Measurements from ENCODE around the gene RAP1GAP.

RAP1GAP gene

GRCh38 chr1:21593231-21593630 lies 75.9 kb downstream of the RAP1GAP start:
- no peak for DNase-seq (ENCODE audit: low read depth)
- TF ChIP-seq, protein P1, sequence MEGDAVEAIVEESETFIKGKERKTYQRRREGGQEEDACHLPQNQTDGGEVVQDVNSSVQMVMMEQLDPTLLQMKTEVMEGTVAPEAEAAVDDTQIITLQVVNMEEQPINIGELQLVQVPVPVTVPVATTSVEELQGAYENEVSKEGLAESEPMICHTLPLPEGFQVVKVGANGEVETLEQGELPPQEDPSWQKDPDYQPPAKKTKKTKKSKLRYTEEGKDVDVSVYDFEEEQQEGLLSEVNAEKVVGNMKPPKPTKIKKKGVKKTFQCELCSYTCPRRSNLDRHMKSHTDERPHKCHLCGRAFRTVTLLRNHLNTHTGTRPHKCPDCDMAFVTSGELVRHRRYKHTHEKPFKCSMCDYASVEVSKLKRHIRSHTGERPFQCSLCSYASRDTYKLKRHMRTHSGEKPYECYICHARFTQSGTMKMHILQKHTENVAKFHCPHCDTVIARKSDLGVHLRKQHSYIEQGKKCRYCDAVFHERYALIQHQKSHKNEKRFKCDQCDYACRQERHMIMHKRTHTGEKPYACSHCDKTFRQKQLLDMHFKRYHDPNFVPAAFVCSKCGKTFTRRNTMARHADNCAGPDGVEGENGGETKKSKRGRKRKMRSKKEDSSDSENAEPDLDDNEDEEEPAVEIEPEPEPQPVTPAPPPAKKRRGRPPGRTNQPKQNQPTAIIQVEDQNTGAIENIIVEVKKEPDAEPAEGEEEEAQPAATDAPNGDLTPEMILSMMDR (conservative IDR thresholded peaks at IDR 0.05; ENCODE audit: control insufficient read depth, insufficient read depth, low read depth, low read length) = no peak
- no peak overlapping the region for H3K4me3 ChIP-seq (ENCODE audit: control insufficient read depth, low read depth, low read length)

GRCh38 chr1:21592086-21592865 lies 76.9 kb downstream of the RAP1GAP start:
- TF ChIP-seq, protein P1 (conservative IDR thresholded peaks at IDR 0.05; ENCODE audit: control insufficient read depth, insufficient read depth, low read depth, low read length) = no peak
- no peak for DNase-seq (ENCODE audit: low read depth)
- H3K4me3 ChIP-seq (ENCODE audit: control insufficient read depth, low read depth, low read length) = no peak overlapping the region

DNA sequence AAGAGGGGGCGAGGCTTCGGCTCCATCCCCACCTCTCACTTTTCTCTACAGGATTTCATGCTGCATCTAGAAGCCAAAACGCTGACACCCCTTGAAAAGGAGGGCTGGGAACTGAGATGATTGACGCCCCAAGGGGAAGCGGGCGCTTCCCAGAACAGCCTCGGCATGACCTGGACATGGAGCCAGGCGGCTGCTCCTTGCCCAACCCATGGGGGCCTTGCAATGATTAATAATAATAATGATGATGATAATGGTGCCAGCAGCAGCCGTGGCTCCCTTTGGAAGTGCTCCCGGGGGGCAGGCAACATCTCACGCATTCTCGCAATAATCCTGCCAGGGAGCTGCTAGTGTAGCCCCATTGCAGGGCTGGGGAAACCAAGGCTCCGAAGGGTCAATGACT lies 78.2 kb downstream of the RAP1GAP start:
- no peak for DNase-seq (ENCODE audit: low read depth)
- H3K4me3 ChIP-seq (ENCODE audit: control insufficient read depth, low read depth, low read length) = no peak overlapping the region
- TF ChIP-seq, protein P1 (conservative IDR thresholded peaks at IDR 0.05; ENCODE audit: control insufficient read depth, insufficient read depth, low read depth, low read length) = no peak

- DNase-seq (ENCODE audit: low read depth) = no peak
- no peak overlapping the region for H3K4me3 ChIP-seq (ENCODE audit: control insufficient read depth, low read depth, low read length)
- TF ChIP-seq, protein P1 (conservative IDR thresholded peaks at IDR 0.05; ENCODE audit: control insufficient read depth, insufficient read depth, low read depth, low read length) = no peak
These were observed 78.9 kb downstream of the RAP1GAP start for GRCh38 chr1:21590126-21590880.

- H3K4me3 ChIP-seq (ENCODE audit: control insufficient read depth, low read depth, low read length) = no peak overlapping the region
- TF ChIP-seq, protein P1 (conservative IDR thresholded peaks at IDR 0.05; ENCODE audit: control insufficient read depth, insufficient read depth, low read depth, low read length) = no peak
- no peak for DNase-seq (ENCODE audit: low read depth)
These were observed 79.5 kb downstream of the RAP1GAP start for GRCh38 chr1:21589618-21590017.

DNA sequence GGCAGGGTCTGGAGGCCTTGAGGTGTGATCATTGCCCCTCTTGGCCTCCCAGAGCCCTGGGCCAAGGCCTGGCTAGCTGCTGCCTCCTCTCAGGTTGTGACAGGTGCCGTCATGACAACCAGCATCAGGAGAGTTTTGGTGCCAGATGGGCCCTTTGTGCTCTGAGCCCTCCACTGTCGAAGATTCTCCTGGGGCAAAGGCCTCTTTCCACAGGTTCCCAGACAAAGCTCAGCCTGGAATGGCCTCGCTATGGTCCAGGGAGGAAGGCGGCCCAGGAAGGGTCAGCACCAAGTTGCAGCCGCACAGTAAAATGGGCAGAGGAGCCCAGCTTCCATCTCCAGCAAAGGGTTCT lies 81.6 kb downstream of the RAP1GAP start:
- H3K4me3 ChIP-seq (ENCODE audit: control insufficient read depth, low read depth, low read length) = no peak overlapping the region
- TF ChIP-seq, protein P1 (conservative IDR thresholded peaks at IDR 0.05; ENCODE audit: control insufficient read depth, insufficient read depth, low read depth, low read length) = no peak
- DNase-seq (ENCODE audit: low read depth) = no peak
